Lung (tissue), 12 donors: Measurements from ENCODE around the gene PBXIP1. TPM values are rescaled to one million over a fixed set of nuclear protein-coding genes. Genes with fewer than 3 reads are reported as not detected.

Experiments used
- ATAC-seq: fragments of 200-7000 bp; cut with Tn5 transposase; one replicate; pipeline ENCODE4 v1.9.1; 2020; ENCODE audit warnings: moderate number of reproducible peaks; ENCODE audit not compliant: insufficient read depth, low FRiP score
- DNase-seq, 3 donors: peaks; one replicate each; pipeline ENCODE4 v3.0.0-alpha.2; 2013 to 2017
- H3K27ac ChIP-seq, 2 donors: one replicate each; pipeline ENCODE4 v1.5.1; 2013; ENCODE audit warnings: mild to moderate bottlenecking in 2 of 2, moderate library complexity in 2 of 2, control low read depth in 1 of 2, inconsistent platforms in 1 of 2, low read depth in 1 of 2, low read length in 1 of 2
- H3K27me3 ChIP-seq, 3 donors: one replicate each; pipeline ENCODE4 v1.5.1; 2013; ENCODE audit warnings: low read length in 2 of 3; ENCODE audit not compliant: control insufficient read depth in 3 of 3, insufficient read depth in 3 of 3
- H3K36me3 ChIP-seq, 4 donors: one replicate each; pipeline ENCODE4 v1.5.1; 2013; ENCODE audit warnings: low read length in 4 of 4, mild to moderate bottlenecking in 1 of 4, moderate library complexity in 1 of 4; ENCODE audit not compliant: control insufficient read depth in 4 of 4, insufficient read depth in 4 of 4
- H3K4me1 ChIP-seq, 5 donors: one replicate each; pipeline ENCODE4 v1.5.1; 2013; ENCODE audit warnings: low read length in 5 of 5, mild to moderate bottlenecking in 2 of 5, moderate library complexity in 1 of 5; ENCODE audit not compliant: control insufficient read depth in 5 of 5, insufficient read depth in 5 of 5
- H3K4me3 ChIP-seq: one replicate; pipeline ENCODE4 v1.5.1; 2013; ENCODE audit warnings: mild to moderate bottlenecking, control low read depth, moderate library complexity
- H3K9ac ChIP-seq, 2 donors: one replicate each; pipeline ENCODE4 v1.5.1; 2013; ENCODE audit warnings: low read length in 2 of 2, control low read depth in 1 of 2; ENCODE audit not compliant: insufficient read depth in 1 of 2
- H3K9me3 ChIP-seq, 4 donors: one replicate each; pipeline ENCODE4 v1.5.1; 2013; ENCODE audit warnings: low read length in 3 of 4, mild to moderate bottlenecking in 1 of 4, moderate library complexity in 1 of 4; ENCODE audit not compliant: control insufficient read depth in 4 of 4, insufficient read depth in 3 of 4
- WGBS, 2 donors: extraction: QIAGEN DNeasy Blood & Tissue Kit; methylation state at CpG; one replicate each; pipeline ENCODE4 v1.1.7; 2013; 5-methylcytosine and 5-hydroxymethylcytosine counted together
- polyA plus RNA-seq, 2 donors: library from polyadenylated mRNA; stranded (reverse); fragments of 200-250 nt; gene quantifications; one replicate each; pipeline ENCODE4 v1.2.1, GENCODE V29; 2013
- total RNA-seq, 2 donors: library from RNA; depleted of rRNA in 1 of 2; stranded (reverse); fragments of >200 nt in 1 of 2; gene quantifications; one replicate each; pipeline ENCODE4 v1.2.1, GENCODE V29; 2014 to 2021
- TF ChIP-seq, protein P1 (sequence below): IDR thresholded peaks from 2 replicates; pipeline ENCODE4 v1.5.1; 2012; ENCODE audit warnings: mild to moderate bottlenecking; ENCODE audit errors: control extremely low read depth, extremely low read depth
- donor health status: control.
- donor health status: control.
- donor health status: Bipolar disorder and iron deficiency.
- donor health status: healthy.
- donor health status: DM: yes; HTN: yes; CAD: no.

Gene PBXIP1
- total and polyA plus RNA-seq, 4 donors: 32.8 to 178 (median 35.3) TPM

DNA sequence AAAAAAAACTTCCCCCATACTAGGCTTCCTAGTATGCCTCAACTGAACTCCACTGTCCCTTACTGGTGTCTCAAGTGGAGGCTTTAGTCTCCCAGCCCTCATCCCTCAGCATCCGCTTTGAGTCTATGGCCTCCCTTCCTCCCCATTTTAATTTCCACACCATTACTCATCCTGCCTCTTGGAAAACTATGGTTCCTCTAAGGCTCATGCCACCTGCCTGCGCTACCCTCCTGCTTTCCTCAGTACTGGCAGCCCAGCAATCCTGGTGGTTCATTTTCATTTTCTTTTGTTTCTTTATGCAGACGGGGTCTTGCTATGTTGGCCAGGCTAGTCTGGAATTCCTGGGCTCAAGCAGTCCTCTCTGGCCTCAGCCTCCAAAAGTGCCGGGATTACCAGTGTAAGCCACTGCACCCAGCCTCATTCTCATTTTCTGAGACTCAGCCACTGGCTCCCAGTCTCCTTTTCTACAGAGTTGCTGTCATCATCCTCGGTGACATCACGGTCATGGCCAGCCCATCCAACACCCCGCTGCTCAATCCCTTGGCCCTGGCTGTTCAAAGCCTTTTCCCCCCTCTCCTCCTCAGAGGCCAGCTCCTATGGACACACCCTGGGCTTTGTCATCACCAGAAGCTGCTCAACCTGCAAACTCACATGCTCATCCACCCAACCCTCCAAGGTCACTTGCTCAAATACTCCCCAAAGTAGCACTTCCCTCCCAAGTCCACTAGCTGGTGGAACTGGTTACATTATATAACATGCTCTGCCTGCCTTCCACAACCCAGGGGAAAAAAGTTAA, 17.1 kb downstream of the PBXIP1 start:
- no peaks in the 10 kb centered on the region for H3K27me3 ChIP-seq
- ATAC-seq (no peak), DNase-seq (no peak)
- H3K4me3 ChIP-seq: no peak overlapping the region
- peak overlapping the region in 1 of 2 donors; percentile 84 for H3K27ac ChIP-seq
- no peaks in the 10 kb centered on the region for H3K9me3 ChIP-seq
- peaks cover 0 to 26% (median 11%) of the 10 kb centered on the region in 5 donors for H3K4me1 ChIP-seq
- TF ChIP-seq, protein P1, sequence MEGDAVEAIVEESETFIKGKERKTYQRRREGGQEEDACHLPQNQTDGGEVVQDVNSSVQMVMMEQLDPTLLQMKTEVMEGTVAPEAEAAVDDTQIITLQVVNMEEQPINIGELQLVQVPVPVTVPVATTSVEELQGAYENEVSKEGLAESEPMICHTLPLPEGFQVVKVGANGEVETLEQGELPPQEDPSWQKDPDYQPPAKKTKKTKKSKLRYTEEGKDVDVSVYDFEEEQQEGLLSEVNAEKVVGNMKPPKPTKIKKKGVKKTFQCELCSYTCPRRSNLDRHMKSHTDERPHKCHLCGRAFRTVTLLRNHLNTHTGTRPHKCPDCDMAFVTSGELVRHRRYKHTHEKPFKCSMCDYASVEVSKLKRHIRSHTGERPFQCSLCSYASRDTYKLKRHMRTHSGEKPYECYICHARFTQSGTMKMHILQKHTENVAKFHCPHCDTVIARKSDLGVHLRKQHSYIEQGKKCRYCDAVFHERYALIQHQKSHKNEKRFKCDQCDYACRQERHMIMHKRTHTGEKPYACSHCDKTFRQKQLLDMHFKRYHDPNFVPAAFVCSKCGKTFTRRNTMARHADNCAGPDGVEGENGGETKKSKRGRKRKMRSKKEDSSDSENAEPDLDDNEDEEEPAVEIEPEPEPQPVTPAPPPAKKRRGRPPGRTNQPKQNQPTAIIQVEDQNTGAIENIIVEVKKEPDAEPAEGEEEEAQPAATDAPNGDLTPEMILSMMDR: no peak
- 95 to 96% methylated on average over 7 of the region's 7 CpGs for WGBS, 2 donors
- H3K9ac ChIP-seq: no peak overlapping the region
- H3K36me3 ChIP-seq: no peaks in the 10 kb centered on the region

DNA sequence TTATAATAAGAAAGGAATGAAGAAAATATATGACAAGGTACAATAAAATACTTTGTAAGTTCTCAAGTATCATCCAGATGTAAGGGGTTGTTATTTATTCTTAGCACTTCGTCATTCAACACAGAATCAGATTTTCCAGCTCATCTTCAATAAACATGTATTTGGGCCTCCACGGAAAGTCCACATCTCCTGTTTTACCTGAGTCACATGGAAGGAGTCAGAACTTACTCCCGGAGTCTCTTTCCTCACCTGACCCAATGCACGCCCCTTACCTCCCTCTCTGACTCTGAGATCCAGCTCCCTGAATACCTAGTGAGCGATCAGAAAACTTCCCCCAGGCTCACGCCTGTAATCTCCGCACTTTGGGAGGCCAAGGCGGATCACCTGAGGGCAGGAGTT, 17.9 kb downstream of the PBXIP1 start:
- ATAC-seq: no peak
- TF ChIP-seq, protein P1: no peak
- peaks cover 0 to 26% (median 11%) of the 10 kb centered on the region in 5 donors for H3K4me1 ChIP-seq

DNA sequence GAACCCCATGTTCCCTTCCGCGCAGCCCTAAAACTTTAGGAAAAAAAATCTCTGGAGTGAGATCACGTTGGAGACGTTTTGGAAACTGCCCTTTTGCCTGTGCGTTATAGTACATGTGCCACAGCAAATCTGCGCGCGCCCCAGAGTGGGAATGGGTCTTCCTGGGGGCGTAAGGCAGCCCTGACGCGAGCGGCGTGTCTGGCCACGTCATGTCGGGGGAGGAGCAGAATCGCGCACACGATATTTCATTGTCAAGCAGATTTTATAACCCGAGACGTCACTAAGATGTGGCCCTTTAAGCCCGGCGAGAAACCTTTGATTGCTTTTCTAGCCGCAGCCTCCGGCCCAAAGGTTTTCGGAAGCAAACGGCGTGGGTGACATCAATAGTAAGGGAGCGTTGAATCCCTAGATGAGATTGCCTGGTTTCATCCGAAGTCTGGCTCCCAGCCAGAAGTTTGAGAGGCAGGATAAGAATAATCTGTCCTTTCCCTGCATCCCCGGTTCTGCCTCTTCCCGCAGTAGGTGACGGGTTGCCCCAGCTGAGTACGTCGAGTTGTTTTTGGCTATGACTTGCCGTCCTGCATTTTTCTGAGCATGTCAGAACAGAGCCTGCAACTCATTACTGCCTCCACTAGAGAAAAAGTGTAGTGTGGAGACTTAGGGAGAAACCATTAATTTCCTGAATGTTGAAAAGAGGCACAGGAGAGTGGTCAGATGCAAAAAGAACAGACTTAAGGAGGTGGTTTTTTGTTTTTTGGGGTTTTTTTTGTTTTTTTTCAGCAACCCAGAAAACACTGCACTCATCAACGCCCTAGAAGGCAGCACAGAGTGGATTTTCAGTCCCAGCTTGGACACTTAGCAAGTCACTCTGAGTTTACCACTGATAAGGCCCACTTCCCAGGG, 18.6 kb downstream of the PBXIP1 start:
- TF ChIP-seq, protein P1: no peak
- H3K9me3 ChIP-seq: no peaks in the 10 kb centered on the region
- H3K27ac ChIP-seq: peak overlapping the region; percentile 86 to 99
- WGBS, 2 donors: 1% methylated on average over 36 of the region's 36 CpGs
- H3K36me3 ChIP-seq: no peaks in the 10 kb centered on the region
- peak overlapping the region; percentile 44 for H3K4me3 ChIP-seq
- H3K27me3 ChIP-seq: no peaks in the 10 kb centered on the region
- peak; percentile 95 to 98 (median 98) for DNase-seq
- H3K9ac ChIP-seq: peak overlapping the region; percentile 81 to 98
- peaks cover 0 to 22% (median 10%) of the 10 kb centered on the region in 5 donors for H3K4me1 ChIP-seq
- ATAC-seq: peak; percentile 84

More for the DNA sequence above, 17.9 kb downstream of the PBXIP1 start:
- Histone ChIP-seq H3K4me3 (no peak overlapping the region), H3K27ac (peak overlapping the region; percentile 86 to 99), H3K36me3 (no peaks in the 10 kb centered on the region), H3K9me3 (no peaks in the 10 kb centered on the region), H3K27me3 (no peaks in the 10 kb centered on the region), H3K9ac (peak overlapping the region; percentile 81 to 98)
- 76 to 86% methylated on average over 8 of the region's 8 CpGs for WGBS, 2 donors
- DNase-seq: no peak
